COLO668 (cell line): ENCODE data around the gene IGF1R.

Experiments
- DNase-seq: peaks from one replicate; lab custom pipeline; 2025; ENCODE audit not compliant: unreplicated experiment; lab: John Stamatoyannopoulos, UW

The IGF1R gene

DNA sequence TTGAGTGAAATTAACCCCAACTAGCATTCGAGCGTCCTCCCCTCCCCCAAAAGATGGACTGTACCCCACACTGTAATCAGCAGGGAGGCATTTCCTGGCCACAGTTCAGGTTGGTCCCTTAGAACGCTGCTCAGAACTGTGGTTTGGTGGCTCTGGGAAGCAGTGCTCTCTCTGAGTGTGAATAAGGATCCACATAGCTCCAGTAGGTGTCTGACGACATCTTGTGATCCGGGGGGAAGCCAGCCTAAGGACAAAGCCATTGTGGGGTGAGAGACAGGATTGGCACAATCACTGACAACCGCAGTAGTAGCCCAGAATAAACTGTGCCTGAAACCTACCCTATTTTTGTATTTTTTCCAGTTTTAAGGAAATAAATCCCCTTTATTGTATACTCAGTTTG is 125.3 kb downstream of the IGF1R start:
- DNase-seq: no peak

DNA sequence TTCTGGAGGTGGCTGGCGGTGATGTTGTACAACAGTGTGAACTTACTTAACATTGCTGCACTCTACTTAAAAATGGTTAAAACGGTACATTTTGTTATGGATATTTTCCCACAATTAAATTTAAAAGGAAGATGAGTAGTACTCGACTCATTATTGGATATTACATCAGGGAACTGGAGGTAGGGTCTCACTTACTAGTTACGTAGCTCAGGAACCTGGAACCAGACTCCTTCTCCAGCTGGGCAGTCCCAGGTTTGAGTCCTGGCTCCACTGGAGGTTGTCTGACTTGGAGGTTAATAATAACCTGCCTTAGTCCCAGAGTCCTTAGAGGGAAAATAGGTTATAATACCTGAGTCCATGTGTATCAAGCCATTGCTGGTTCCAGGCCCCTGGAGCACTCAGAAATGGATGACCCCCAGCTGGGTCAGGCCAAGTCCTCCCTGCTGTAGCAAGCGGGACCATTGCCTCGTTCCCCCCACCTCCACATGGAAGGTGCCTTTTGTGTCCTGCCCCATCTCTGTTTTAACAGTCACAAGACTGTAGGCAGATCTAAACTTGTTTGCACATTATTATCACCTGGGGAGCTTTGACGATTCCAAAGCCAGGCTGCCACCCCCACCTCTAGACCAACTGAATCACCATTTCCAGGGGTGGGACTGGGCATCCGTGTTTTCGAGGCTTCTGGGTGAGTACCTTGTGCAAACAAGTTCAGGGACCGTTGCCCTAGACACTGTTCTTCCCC is 126.6 kb downstream of the IGF1R start:
- peak; percentile 13 for DNase-seq

DNA sequence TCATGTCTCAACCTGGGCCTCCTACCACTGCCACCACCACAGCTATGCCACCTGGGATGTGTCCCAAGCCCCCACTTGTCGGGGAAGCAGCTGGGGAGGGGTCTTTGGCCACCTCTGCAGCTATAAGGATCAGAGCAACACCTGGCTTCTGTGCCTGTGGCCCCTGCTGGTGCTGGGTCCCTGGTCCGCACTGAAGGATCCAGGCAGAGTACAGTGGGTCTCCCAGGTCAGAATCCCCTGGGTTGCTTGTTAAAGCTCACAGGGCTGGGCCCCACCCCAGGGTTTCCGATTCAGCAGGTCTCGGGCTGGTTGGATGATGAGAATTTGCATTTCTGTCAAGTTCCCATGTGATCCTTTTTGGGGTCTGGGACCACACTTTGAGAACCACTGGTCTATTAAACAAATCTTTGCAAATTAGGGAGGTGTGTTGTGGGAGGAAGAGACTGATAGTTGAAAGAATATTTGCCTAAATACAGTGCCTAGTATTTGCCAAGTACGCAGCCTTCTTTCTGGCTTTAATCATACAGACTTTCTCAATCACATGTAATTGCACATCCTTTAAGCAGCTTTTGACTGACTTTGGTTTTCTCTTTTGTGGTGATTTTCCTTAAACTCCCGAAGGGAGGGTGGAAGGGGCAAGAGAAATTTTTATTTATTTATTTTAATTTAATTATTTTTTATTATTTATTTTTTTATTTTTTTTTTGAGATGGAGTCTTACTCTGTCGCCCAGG is 127.3 kb downstream of the IGF1R start:
- no peak for DNase-seq

DNA sequence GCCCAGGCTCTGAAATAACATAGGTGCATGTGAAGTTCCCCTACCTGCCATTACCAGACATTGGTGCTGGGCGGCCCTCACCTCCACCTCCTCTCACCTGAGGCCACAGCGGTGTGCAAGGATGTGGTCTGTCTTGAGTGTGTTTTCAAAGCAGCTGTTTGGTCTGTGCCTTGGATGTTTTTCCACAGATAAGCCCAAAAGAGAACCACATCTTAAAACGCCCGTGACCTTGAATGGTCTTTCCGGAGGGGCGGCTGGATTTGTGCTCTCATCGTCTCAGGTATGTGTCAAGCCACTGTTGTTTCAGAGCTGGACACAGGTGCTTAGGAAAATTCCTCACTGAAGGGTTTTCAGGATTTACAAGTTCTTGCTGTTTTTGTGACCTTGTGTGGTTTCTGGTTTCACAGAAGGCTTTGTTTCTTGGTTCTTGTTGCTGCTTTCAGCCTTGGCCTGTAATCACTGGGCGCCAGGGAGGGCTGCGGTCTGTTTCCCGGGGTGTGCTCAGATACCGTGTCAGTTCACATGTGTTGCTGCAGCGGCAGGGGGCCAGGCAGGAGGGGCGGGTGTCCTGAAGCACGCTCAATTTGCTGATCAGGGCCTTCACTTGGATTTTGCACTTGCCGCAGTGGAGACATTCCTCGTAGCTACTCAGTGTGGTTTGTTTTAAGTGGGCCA is 128.4 kb downstream of the IGF1R start:
- DNase-seq: no peak

GRCh38 chr15:98777426-98777825 is 129.1 kb downstream of the IGF1R start:
- no peak for DNase-seq

DNA sequence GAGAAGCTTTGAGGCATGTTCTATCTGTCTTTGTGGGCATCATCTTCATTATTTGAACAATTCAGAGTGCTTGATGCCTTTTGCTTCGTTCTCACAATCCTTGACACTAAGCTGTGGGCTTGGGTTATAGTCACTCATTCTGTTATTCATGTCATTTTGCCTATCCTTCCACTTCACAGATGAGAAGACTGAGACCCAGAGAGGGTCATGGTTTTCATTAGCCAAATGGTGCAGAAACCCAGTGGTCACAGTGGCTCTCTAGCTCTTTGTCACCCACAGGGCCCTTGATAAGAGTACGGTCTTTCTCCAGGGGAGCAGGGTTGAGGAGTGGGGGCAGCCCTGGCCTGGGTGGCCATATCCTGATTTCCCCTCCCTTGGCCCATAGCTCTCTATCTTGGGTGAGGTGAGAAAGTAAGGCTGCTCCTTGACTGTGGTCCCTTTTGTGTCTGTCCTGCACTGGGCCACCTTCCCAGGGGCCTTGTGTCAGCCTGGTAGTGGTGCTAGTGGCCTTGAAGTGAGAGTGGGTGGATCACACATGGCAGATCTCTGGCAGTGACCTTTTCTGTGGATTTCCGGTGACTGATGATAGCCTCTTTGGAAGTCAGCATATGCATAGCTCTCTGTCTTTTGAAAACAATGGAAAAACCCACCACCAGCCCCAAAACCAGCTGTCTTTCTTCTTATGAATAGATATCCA is 130.1 kb downstream of the IGF1R start:
- no peak for DNase-seq

- DNase-seq: no peak
Observed at GRCh38 chr15:98778960-98779359, 130.6 kb downstream of the IGF1R start.

DNA sequence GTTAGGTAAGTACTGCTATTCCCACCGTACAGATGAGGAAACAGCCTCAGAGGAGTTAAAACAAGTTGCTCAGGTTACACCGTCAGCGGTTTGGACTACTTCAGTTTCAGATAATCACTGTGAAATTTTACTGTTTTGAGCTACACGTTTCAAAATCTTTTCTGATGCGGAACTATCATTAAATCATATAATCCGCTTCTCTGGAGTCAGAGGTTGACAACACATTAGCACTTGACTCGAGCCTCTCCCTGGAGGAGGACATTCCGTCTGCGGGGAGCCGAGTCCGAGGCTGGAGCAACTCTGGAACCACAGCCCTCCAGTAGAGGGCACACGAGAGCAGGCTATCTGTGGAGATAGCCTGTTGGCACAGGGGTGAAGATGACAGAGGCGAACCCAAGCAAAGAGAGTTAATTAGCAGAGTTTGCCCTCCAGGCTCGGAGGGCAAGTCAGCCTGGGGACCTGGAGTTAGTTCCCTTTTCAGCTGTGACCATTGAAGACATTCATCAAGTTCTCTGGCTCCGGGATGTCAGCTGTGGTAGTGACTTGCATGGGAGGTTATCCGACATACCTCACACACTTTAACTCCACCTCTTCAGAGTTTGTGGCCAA is 131.2 kb downstream of the IGF1R start:
- peak; percentile 81 for DNase-seq

DNA sequence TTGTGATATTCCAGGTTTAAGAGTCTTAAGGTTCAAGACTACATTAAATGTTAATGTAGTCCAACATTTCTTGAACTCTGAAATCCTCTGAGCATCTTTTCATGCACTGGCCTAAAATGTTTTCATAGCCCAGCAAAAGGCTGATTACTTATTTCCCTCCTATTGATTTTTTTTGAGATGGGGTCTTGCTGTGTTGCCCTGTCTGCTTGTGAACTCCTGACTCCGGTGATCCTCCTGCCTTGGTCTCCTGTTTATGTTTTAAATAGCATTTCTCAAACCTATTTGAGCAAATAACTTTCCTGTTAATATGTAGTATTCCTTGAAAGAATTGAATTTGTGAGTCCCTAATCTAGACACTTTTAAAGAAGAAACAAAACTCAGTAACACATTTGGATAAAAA is 133.5 kb downstream of the IGF1R start:
- no peak for DNase-seq

- DNase-seq: no peak
Observed at GRCh38 chr15:98782801-98783200, 134.5 kb downstream of the IGF1R start.

DNA sequence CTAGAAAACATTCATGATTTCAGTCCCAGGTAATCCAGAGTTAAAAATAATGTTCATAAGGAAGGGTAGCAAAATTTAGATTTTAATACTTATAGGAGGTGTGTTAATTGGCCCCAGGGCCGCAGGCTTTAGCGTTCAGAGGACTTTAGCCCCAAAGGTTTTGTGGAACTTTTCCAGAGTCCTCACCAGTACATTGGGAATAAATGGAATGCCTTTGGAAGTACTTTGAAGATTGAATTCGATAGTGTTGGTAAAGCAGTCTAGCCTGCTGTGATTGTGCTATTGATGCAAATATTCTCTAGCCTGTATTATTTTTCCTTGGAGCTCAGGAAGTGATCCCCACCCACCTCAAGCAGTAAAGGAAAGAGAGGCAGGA is 137.1 kb downstream of the IGF1R start:
- DNase-seq: no peak

DNA sequence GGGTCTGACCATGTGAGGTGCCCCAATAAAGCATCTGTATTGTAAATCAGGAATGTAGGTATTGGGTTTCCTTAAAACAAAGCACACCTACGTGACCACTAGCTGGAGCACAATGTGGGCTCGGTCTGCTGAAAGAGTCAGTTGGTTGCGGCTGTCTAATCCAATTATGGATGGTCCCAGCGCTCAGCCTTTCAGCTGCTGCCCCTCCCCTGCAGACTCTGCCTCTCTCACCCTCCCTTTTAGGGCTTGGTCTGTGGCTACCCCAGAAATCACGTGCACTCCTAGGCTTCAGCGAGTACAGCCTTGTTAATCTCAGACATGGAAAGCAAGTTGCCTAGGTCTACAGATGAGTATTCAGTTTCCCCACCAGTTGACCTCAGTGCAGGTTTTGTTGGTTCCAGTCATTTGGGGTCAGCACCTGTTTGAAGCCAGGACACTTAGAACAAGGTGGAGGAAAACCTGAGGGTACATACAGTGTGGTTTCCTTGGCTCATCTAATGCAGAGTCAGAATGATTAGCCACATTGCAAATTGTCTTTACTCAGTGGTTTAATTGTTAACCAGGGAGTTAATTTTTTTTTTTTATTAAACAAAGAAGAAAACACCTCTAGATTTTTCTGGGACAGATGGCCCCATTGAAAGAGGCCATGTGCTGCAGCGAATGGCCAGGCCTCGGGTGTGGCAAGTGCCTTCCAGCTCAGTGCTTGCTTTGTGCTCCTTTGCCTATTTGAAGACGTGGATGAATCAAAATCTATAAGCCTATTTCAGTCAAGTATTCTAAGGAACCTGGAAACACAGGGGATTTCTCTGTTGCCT is 137.7 kb downstream of the IGF1R start:
- peak; percentile 70 for DNase-seq

DNA sequence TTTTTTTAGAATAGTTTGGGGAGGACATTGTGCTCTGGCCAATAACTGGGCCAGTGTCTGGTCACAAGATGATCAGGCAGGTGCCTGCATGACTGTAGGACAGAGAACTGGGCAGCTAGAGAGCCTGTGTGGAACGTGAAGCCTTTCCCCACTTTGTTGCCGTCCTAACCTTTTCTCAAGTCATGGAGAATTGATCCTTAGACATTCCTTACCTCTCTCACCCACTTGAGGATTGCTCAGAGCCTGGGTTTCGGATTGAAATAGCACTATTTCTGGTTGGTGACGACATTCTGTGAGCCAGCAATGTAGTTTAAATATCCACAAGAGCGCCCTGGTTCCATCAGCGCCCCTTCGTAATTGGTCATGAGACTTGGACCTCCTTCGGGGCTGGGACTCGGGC is 138.4 kb downstream of the IGF1R start:
- no peak for DNase-seq

DNA sequence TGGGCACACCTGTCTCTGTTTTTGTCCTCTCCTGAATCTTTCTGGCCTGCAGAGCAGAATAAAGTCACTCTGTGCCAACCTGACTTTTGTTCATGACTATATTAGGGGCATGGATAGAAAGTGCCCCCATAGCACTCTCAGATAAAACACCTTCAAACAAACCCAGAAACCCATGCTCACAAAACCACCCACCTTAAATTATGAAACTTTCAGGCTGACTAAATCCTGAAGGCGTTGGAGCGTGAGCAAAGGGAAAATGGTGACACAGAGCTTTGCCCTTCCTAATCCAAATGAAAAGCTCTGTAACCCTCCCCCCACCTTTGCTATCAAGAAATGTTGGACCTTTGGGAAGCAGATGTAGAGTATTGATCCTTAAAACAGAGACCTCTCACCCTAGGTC is 138.9 kb downstream of the IGF1R start:
- no peak for DNase-seq

- DNase-seq: no peak
Observed at GRCh38 chr15:98787936-98788757, 139.8 kb downstream of the IGF1R start.

- DNase-seq: no peak
Observed at GRCh38 chr15:98789020-98789419, 140.7 kb downstream of the IGF1R start.

DNA sequence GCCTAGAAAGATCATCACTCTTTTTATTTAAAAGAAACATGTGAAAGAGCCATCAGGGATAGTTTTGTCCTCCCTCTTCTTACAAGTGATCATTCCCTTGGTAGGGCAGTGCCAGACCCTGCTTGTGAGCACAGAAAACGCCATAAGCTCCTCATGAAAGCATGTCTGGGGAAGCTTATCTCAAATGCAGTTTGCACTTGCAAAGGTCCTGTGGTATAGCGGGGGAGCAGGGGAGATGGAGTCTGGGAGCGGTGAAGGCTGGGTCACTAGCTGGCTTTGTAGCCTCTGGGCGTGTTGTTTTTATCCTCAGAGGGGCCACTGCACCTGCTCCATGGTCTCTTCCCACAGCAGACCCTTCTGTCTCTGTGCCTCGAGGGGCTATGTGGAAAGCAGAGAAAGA is 141.9 kb downstream of the IGF1R start:
- no peak for DNase-seq

DNA sequence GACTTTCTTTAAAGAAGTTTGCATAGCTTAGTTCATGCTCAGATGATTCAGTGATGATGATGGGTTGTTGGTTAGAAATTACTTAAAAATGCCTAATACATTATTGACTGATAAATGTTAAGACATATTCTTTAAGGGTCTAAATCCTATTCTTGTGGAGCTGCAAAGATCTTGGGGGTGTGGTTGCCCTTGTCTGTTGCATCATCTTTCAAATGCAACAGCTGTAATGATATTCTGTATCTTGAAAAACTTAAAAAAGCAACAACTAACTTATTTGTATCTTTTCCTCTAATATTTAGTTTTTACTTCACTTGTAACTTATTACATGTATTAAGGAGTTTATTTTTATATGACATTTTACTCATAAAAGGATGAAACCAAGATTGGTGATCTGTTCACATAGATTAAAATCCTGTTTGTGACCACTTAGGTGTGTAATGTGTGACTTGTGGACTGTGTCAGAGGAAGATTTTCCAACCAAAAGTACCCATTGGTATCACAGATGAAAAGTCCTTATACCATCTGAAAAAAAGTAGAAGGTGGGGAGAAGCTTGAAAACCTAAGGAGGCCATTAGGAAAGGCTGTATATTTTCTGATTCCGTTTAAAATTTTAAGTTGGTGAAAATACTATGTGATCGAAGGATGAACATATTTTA is 142.8 kb downstream of the IGF1R start:
- DNase-seq: no peak

DNA sequence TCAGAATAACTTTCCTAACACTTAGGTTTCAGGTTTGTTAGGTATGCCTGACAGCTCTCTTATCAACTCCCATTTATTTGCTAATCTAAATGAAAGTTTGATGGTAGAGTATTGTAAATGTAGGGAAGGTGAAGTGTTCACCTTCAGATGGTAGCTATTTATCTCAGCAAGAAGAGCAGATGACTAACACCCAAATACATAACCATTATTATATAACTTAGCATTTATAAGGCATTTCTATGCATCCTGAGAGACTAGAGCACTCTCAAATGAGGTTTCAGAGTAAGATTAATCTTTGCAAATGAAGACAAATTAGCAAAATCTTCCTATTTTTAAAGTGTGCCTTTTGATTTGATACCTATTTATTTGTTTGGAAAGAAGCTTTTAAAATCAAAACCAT is 143.8 kb downstream of the IGF1R start:
- no peak for DNase-seq
